Measurements from ENCODE around the gene ANKRD63. TPM values are rescaled to one million over a fixed set of nuclear protein-coding genes. Genes with fewer than 3 reads are reported as not detected.

ANKRD63 gene
- total RNA-seq, 2 donors from 2014 or later = not detected

DNA sequence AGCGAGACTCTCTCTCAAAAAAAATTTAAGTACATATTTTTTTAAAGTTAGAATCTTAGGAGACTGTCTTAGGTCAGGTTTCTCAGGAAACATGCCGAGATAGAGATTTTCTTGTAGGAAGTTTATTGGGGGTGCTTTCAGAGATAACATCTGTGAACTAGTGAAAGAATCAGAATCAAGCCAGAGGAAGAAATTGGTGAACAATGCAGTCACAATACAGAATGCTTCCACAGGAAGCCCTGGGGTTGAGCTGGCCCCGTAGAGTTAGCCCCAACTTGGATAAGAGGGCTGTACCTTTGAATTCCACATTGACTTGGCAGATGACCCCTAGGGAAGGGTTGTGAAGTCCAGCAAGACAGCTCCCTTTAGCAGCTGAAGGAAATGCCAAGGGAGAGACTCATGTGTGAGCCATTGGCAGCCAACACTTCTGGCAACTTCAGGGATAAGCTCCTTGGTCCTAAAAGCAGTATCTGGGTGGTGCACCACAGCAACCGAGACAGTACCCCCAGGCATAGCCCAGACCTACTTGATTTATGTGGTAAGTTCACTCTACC, 31.9 kb upstream of the ANKRD63 start:
- peaks cover 70% of the 10 kb centered on the region for H3K27me3 ChIP-seq (ENCODE audit: control insufficient read depth, insufficient read depth, low read length, poor library complexity, severe bottlenecking)
- Mint-ChIP-seq H3K4me3 (no peak overlapping the region), H3K27ac (no peak overlapping the region), H3K27me3 (ENCODE audit: insufficient read depth) (peaks cover 76% of the 10 kb centered on the region), H3K4me1 (no peaks in the 10 kb centered on the region), H3K9me3 (no peaks in the 10 kb centered on the region), H3K36me3 (ENCODE audit: low read depth) (no peaks in the 10 kb centered on the region)
- DNase-seq = no peak
- 77 to 91% methylated on average over 3 to 4 of the region's 4 CpGs for WGBS, 2 experiments (ENCODE audit: insufficient coverage in 1 of 2, insufficient read length in 1 of 2)
- H3K36me3 ChIP-seq (ENCODE audit: control insufficient read depth, insufficient read depth, low read length) = no peaks in the 10 kb centered on the region
- H3K9ac ChIP-seq (ENCODE audit: extremely low read depth, low read length, poor library complexity, severe bottlenecking) = no peak overlapping the region
- H3K9me3 ChIP-seq (ENCODE audit: control insufficient read depth, low read length) = no peaks in the 10 kb centered on the region
- H3K4me3 ChIP-seq (ENCODE audit: low read length) = no peak overlapping the region
- no peaks in the 10 kb centered on the region for H3K4me1 ChIP-seq (ENCODE audit: control insufficient read depth, insufficient read depth, low read length)
- H3K27ac ChIP-seq (ENCODE audit: low read depth, low read length) = no peak overlapping the region
- TF ChIP-seq, protein P1, sequence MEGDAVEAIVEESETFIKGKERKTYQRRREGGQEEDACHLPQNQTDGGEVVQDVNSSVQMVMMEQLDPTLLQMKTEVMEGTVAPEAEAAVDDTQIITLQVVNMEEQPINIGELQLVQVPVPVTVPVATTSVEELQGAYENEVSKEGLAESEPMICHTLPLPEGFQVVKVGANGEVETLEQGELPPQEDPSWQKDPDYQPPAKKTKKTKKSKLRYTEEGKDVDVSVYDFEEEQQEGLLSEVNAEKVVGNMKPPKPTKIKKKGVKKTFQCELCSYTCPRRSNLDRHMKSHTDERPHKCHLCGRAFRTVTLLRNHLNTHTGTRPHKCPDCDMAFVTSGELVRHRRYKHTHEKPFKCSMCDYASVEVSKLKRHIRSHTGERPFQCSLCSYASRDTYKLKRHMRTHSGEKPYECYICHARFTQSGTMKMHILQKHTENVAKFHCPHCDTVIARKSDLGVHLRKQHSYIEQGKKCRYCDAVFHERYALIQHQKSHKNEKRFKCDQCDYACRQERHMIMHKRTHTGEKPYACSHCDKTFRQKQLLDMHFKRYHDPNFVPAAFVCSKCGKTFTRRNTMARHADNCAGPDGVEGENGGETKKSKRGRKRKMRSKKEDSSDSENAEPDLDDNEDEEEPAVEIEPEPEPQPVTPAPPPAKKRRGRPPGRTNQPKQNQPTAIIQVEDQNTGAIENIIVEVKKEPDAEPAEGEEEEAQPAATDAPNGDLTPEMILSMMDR (conservative IDR thresholded peaks at IDR 0.05) = no peak

DNA sequence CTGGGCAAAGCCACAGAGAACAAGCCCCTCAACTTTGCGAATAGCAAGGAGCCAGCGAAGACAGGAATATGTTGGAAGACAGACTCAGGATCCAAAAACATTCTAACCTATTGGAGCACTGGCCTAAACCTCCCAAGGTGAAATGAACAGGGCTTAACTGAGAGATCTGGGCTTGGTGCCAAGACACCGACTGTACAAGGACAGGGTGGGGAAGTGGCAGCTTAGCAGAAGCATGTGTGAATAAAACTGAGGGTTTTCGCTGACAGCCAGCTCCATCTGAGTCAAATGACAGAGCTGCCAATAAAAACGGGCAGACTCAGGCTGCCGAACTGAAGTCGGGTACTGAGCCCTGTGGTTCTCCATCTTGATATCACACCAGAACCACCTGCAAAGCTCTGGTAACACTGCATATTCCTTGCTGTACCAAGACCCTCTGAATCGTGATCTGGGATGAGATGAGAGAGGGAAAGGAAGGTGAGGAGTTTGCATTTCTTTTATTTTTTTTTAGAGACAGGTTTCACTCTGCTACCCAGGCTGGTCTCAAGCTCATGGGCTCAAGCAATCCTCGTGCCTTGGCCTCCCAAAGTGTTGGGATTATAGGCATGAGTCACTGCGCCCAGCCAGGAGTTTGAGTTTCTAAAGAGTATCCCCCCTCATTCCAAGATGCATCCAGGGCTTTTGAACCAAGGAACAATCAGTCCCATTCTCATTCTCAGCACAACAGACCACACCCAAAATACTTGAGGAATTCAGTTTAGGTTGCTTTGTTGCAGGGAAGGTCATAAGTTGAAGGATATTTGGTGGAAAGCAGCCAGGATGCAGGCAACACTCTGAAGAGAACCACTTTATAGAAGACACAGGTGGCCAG, 30.9 kb upstream of the ANKRD63 start:
- Histone ChIP-seq H3K4me3 (ENCODE audit: low read length) (no peak overlapping the region), H3K27ac (ENCODE audit: low read depth, low read length) (no peak overlapping the region), H3K27me3 (ENCODE audit: control insufficient read depth, insufficient read depth, low read length, poor library complexity, severe bottlenecking) (peaks cover 65% of the 10 kb centered on the region), H3K36me3 (ENCODE audit: control insufficient read depth, insufficient read depth, low read length) (no peaks in the 10 kb centered on the region), H3K9ac (ENCODE audit: extremely low read depth, low read length, poor library complexity, severe bottlenecking) (no peak overlapping the region), H3K4me1 (ENCODE audit: control insufficient read depth, insufficient read depth, low read length) (peaks cover 5% of the 10 kb centered on the region), H3K9me3 (ENCODE audit: control insufficient read depth, low read length) (no peaks in the 10 kb centered on the region)
- Mint-ChIP-seq H3K36me3 (ENCODE audit: low read depth) (no peaks in the 10 kb centered on the region), H3K4me1 (peaks cover 4% of the 10 kb centered on the region), H3K9me3 (no peaks in the 10 kb centered on the region), H3K27me3 (ENCODE audit: insufficient read depth) (peaks cover 71% of the 10 kb centered on the region), H3K4me3 (no peak overlapping the region), H3K27ac (no peak overlapping the region)
- DNase-seq = no peak
- TF ChIP-seq, protein P1 (conservative IDR thresholded peaks at IDR 0.05) = no peak
- 84 to 89% methylated on average over 7 to 10 of the region's 10 CpGs for WGBS, 2 experiments (ENCODE audit: insufficient coverage in 1 of 2, insufficient read length in 1 of 2)

DNA sequence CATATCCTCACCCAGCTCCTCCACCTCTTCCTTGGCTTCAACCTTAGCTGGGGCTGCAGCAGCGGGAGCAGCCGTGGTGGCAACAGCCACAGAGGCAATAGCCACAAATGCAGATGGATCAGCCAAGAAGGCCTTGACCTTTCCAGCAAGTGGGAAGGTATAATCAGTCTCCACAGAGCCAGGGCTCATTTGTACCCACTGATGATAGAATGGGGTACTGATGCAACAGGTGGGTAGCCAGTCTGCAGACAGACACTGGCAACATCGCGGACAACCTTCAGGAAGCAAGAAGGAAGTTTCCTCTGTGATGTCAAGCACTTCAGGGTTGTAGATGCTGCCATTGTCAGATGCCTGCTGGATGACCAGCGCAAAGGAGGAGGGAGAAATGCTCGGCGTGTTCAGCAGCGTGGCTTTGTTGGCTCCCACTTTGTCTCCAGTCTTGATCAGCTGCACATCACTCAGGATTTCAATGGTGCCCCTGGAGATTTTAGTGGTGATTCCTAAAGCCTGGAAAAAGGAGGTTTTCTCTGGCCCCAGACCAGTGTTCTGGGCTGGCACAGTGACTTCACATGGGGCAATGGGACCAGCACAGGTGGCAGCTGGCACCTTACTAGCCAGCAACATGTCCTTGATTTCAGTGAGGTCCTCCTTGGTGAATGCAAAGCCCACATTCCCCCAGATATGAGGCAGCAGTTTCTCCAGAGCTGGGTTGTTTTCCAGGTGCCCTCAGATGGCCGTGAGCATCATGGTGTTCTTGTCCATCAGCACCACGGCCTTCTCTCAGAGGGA, 29.7 kb upstream of the ANKRD63 start:
- no peak overlapping the region for H3K4me3 Mint-ChIP-seq
- peaks cover 5% of the 10 kb centered on the region for H3K4me1 Mint-ChIP-seq

More for the DNA sequence above, 29.7 kb upstream of the ANKRD63 start:
- no peak for DNase-seq
- Histone ChIP-seq H3K9me3 (ENCODE audit: control insufficient read depth, low read length) (no peaks in the 10 kb centered on the region), H3K36me3 (ENCODE audit: control insufficient read depth, insufficient read depth, low read length) (no peaks in the 10 kb centered on the region), H3K27me3 (ENCODE audit: control insufficient read depth, insufficient read depth, low read length, poor library complexity, severe bottlenecking) (peaks cover 64% of the 10 kb centered on the region), H3K4me1 (ENCODE audit: control insufficient read depth, insufficient read depth, low read length) (peaks cover 6% of the 10 kb centered on the region), H3K4me3 (ENCODE audit: low read length) (no peak overlapping the region), H3K9ac (ENCODE audit: extremely low read depth, low read length, poor library complexity, severe bottlenecking) (no peak overlapping the region), H3K27ac (ENCODE audit: low read depth, low read length) (no peak overlapping the region)
- no peaks in the 10 kb centered on the region for H3K36me3 Mint-ChIP-seq (ENCODE audit: low read depth)
- H3K27ac Mint-ChIP-seq = no peak overlapping the region
- TF ChIP-seq, protein P1 (conservative IDR thresholded peaks at IDR 0.05) = no peak
- no peaks in the 10 kb centered on the region for H3K9me3 Mint-ChIP-seq
- peaks cover 66% of the 10 kb centered on the region for H3K27me3 Mint-ChIP-seq (ENCODE audit: insufficient read depth)
- 93 to 98% methylated on average over 7 to 10 of the region's 10 CpGs for WGBS, 2 experiments (ENCODE audit: insufficient coverage in 1 of 2, insufficient read length in 1 of 2)
